Measurements from ENCODE around the gene PRTN3. TPM values are rescaled to one million over a fixed set of nuclear protein-coding genes. Genes with fewer than 3 reads are reported as not detected.

PRTN3 gene
- total and polyA plus RNA-seq, 8 donors, result 0.14 to 0.24 TPM; not detected in 6

DNA sequence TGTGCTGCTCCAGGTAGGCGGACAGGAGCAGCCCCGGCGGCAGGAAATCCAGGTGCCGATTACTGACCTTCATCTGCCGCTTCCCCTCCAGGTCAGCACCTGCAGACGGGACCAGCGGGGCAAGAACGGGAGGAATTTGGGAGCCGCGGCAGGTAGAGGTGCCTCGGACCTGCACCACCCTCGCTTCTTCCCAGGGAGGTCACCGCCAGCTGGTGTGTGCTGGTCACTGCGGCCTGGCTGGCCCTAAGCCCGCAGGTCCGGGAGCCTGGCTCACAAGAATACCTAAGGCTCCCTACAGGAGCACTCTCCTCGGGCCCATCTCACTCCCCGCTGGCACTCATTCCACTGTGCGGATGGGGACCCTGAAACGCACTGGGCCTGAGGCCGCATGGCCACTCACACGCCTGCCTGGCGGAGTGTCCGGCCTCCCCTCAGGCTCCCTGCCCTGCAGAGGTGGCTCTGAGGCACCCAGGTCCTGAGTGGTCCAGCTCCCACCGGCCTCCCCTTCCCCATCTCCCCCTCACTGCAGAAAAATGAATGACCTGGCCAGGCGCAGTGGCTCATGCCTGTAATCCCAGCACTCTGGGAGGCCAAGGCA, 56.7 kb downstream of the PRTN3 start:
- Histone ChIP-seq H3K36me3 (peaks cover 0 to 5% (median 3%) of the 10 kb centered on the region in 3 donors), H3K9me3 (no peaks in the 10 kb centered on the region), H3K4me1 (no peaks in the 10 kb centered on the region), H3K4me3 (no peak overlapping the region), H3K27ac (no peak overlapping the region), H3K27me3 (no peaks in the 10 kb centered on the region)
- intact Hi-C loops (cut with DNase I), result no loop called here
- FAIRE-seq (no peak), ATAC-seq (no peak), DNase-seq (peak in 1 of 6 donors; percentile 70)
- TF ChIP-seq, protein P1, sequence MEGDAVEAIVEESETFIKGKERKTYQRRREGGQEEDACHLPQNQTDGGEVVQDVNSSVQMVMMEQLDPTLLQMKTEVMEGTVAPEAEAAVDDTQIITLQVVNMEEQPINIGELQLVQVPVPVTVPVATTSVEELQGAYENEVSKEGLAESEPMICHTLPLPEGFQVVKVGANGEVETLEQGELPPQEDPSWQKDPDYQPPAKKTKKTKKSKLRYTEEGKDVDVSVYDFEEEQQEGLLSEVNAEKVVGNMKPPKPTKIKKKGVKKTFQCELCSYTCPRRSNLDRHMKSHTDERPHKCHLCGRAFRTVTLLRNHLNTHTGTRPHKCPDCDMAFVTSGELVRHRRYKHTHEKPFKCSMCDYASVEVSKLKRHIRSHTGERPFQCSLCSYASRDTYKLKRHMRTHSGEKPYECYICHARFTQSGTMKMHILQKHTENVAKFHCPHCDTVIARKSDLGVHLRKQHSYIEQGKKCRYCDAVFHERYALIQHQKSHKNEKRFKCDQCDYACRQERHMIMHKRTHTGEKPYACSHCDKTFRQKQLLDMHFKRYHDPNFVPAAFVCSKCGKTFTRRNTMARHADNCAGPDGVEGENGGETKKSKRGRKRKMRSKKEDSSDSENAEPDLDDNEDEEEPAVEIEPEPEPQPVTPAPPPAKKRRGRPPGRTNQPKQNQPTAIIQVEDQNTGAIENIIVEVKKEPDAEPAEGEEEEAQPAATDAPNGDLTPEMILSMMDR (IDR thresholded peaks at IDR 0.05), result no peak
- 92 to 93% methylated on average over 26 of the region's 26 CpGs for WGBS, 2 donors

Small RNAs within 50 kb of the gene (microRNA-seq; reads per million reads assigned to microRNA genes)
- gene MIR3187 (0.39 to 1.8 reads per million in 2 donors), gene MIR4745 (0 reads per million in 2 donors)

Other genes with a start within 250 kb of the PRTN3 start
- 10 to 100 TPM; 19.3 to 34.7 (median 24.7) TPM for gene POLRMT, start 207.5 kb upstream of the PRTN3 start, total RNA-seq
- 100 to 1,000 TPM in 1 of 2 donors, 10 to 100 TPM in 1; 95.3 to 101 TPM for gene POLRMT, start 207.5 kb upstream of the PRTN3 start, polyA plus RNA-seq
- under 1 TPM in 4 of 6 donors, not detected in 2; 0.12 to 0.25 (median 0.23) TPM for gene FGF22, start 201.1 kb upstream of the PRTN3 start, total RNA-seq
- gene FGF22, start 201.1 kb upstream of the PRTN3 start, polyA plus RNA-seq, result under 1 TPM; 0.45 to 0.53 TPM
- 10 to 100 TPM; 11.9 to 21.5 (median 16.5) TPM for gene RNF126, start 177.8 kb upstream of the PRTN3 start, total RNA-seq
- 10 to 100 TPM; 31.7 to 33.7 TPM for gene RNF126, start 177.8 kb upstream of the PRTN3 start, polyA plus RNA-seq
- gene FSTL3, start 164.6 kb upstream of the PRTN3 start, total RNA-seq, result 100 to 1,000 TPM in 1 of 6 donors, 10 to 100 TPM in 3, 1 to 10 TPM in 2; 6.6 to 148 (median 18.4) TPM
- 100 to 1,000 TPM in 1 of 2 donors, 10 to 100 TPM in 1; 24.1 to 119 TPM for gene FSTL3, start 164.6 kb upstream of the PRTN3 start, polyA plus RNA-seq
- not detected for gene PRSS57, start 145.5 kb upstream of the PRTN3 start, total RNA-seq
- gene PRSS57, start 145.5 kb upstream of the PRTN3 start, polyA plus RNA-seq, result not detected
- 10 to 100 TPM in 1 of 6 donors, 1 to 10 TPM in 5; 3.5 to 12.6 (median 5.1) TPM for gene PALM, start 132.1 kb upstream of the PRTN3 start, total RNA-seq
- 10 to 100 TPM in 1 of 2 donors, 1 to 10 TPM in 1; 9.2 to 10.1 TPM for gene PALM, start 132.1 kb upstream of the PRTN3 start, polyA plus RNA-seq
- gene MISP, start 89.9 kb upstream of the PRTN3 start, total RNA-seq, result 1 to 10 TPM in 5 of 6 donors, under 1 TPM in 1; 0.63 to 2.6 (median 1.3) TPM
- 1 to 10 TPM; 1.3 to 7.5 TPM for gene MISP, start 89.9 kb upstream of the PRTN3 start, polyA plus RNA-seq
- gene PTBP1, start 43.5 kb upstream of the PRTN3 start, total RNA-seq, result 100 to 1,000 TPM in 5 of 6 donors, 10 to 100 TPM in 1; 83.3 to 160 (median 130) TPM
- 100 to 1,000 TPM in 1 of 2 donors, 10 to 100 TPM in 1; 90.7 to 104 TPM for gene PTBP1, start 43.5 kb upstream of the PRTN3 start, polyA plus RNA-seq
- under 1 TPM in 1 of 6 donors, not detected in 5; 0.38 TPM for gene PLPPR3, start 19.0 kb upstream of the PRTN3 start, total RNA-seq
- under 1 TPM in 1 of 2 donors, not detected in 1; 0.05 TPM for gene PLPPR3, start 19.0 kb upstream of the PRTN3 start, polyA plus RNA-seq
- gene AZU1, start 13.2 kb upstream of the PRTN3 start, total RNA-seq, result not detected
- gene AZU1, start 13.2 kb upstream of the PRTN3 start, polyA plus RNA-seq, result under 1 TPM in 1 of 2 donors, not detected in 1; 0.35 TPM
- gene ELANE, start 11.3 kb downstream of the PRTN3 start, total RNA-seq, result under 1 TPM in 2 of 6 donors, not detected in 4; 0.16 to 0.35 TPM
- under 1 TPM; 0.19 to 0.57 TPM for gene ELANE, start 11.3 kb downstream of the PRTN3 start, polyA plus RNA-seq
- gene CFD, start 18.7 kb downstream of the PRTN3 start, total RNA-seq, result 10 to 100 TPM in 2 of 6 donors, 1 to 10 TPM in 4; 2.5 to 48.8 (median 7.3) TPM
- gene CFD, start 18.7 kb downstream of the PRTN3 start, polyA plus RNA-seq, result 10 to 100 TPM; 27.8 to 48.1 TPM
- 10 to 100 TPM; 23.0 to 46.5 (median 33.5) TPM for gene MED16, start 52.2 kb downstream of the PRTN3 start, total RNA-seq
- 100 to 1,000 TPM; 139 to 147 TPM for gene MED16, start 52.2 kb downstream of the PRTN3 start, polyA plus RNA-seq
- gene RNU6-9, start 52.5 kb downstream of the PRTN3 start, total RNA-seq, result not detected
- gene RNU6-9, start 52.5 kb downstream of the PRTN3 start, polyA plus RNA-seq, result not detected
- 10 to 100 TPM; 21.6 to 36.7 (median 29.2) TPM for gene R3HDM4, start 72.2 kb downstream of the PRTN3 start, total RNA-seq
- 10 to 100 TPM; 56.0 to 57.2 TPM for gene R3HDM4, start 72.2 kb downstream of the PRTN3 start, polyA plus RNA-seq
- 1 to 10 TPM in 1 of 6 donors, under 1 TPM in 4, not detected in 1; 0.16 to 1.0 (median 0.25) TPM for gene KISS1R, start 76.3 kb downstream of the PRTN3 start, total RNA-seq
- under 1 TPM in 1 of 2 donors, not detected in 1; 0.80 TPM for gene KISS1R, start 76.3 kb downstream of the PRTN3 start, polyA plus RNA-seq
- 1 to 10 TPM; 6.5 to 8.5 (median 7.3) TPM for gene ARID3A, start 85.0 kb downstream of the PRTN3 start, total RNA-seq
- 1 to 10 TPM; 4.6 to 5.2 TPM for gene ARID3A, start 85.0 kb downstream of the PRTN3 start, polyA plus RNA-seq
- 10 to 100 TPM; 12.3 to 26.2 (median 19.0) TPM for gene WDR18, start 143.3 kb downstream of the PRTN3 start, total RNA-seq
- 10 to 100 TPM; 75.1 to 84.8 TPM for gene WDR18, start 143.3 kb downstream of the PRTN3 start, polyA plus RNA-seq
- not detected for gene GRIN3B, start 159.4 kb downstream of the PRTN3 start, total RNA-seq
- gene GRIN3B, start 159.4 kb downstream of the PRTN3 start, polyA plus RNA-seq, result under 1 TPM; 0.08 to 0.09 TPM
- gene TMEM259, start 180.1 kb downstream of the PRTN3 start, total RNA-seq, result 10 to 100 TPM; 65.9 to 99.1 (median 83.7) TPM
- gene TMEM259, start 180.1 kb downstream of the PRTN3 start, polyA plus RNA-seq, result 100 to 1,000 TPM; 385 to 448 TPM
- gene RNU6-2, start 180.5 kb downstream of the PRTN3 start, total RNA-seq, result not detected
- not detected for gene RNU6-2, start 180.5 kb downstream of the PRTN3 start, polyA plus RNA-seq
- 10 to 100 TPM; 46.4 to 73.8 (median 56.2) TPM for gene CNN2, start 185.6 kb downstream of the PRTN3 start, total RNA-seq
- 10 to 100 TPM; 20.4 to 40.9 TPM for gene CNN2, start 185.6 kb downstream of the PRTN3 start, polyA plus RNA-seq
- 10 to 100 TPM in 4 of 6 donors, 1 to 10 TPM in 2; 6.9 to 27.0 (median 16.0) TPM for gene ABCA7, start 199.1 kb downstream of the PRTN3 start, total RNA-seq
- gene ABCA7, start 199.1 kb downstream of the PRTN3 start, polyA plus RNA-seq, result 100 to 1,000 TPM in 1 of 2 donors, 10 to 100 TPM in 1; 60.9 to 131 TPM
- gene ARHGAP45, start 226.2 kb downstream of the PRTN3 start, total RNA-seq, result 10 to 100 TPM in 3 of 6 donors, 1 to 10 TPM in 3; 5.1 to 15.8 (median 8.4) TPM
- gene ARHGAP45, start 226.2 kb downstream of the PRTN3 start, polyA plus RNA-seq, result 10 to 100 TPM; 11.6 to 21.6 TPM

Measured in pancreas (tissue), 10 donors.